Testis (tissue), 3 donors: ENCODE measurements around the gene CCDC201. TPM values are rescaled to one million over a fixed set of nuclear protein-coding genes. Genes with fewer than 3 reads are reported as not detected.

ENCODE experiments used
- DNase-seq: peaks from one replicate; pipeline ENCODE4 v3.0.0-alpha.2; 2019
- H3K27ac ChIP-seq, 2 donors: fragments of 200-600 bp; sonication (generic); one replicate each; pipeline ENCODE4 v1.5.1; 2019
- H3K27me3 ChIP-seq: fragments of 200-600 bp; sonication (generic); one replicate; pipeline ENCODE4 v1.5.1; 2019
- H3K36me3 ChIP-seq: fragments of 200-600 bp; sonication (generic); one replicate; pipeline ENCODE4 v1.5.1; 2017; ENCODE audit warnings: low read depth; ENCODE audit errors: missing control alignments
- H3K4me1 ChIP-seq: fragments of 200-600 bp; sonication (generic); one replicate; pipeline ENCODE4 v1.5.1; 2019
- H3K4me3 ChIP-seq, 2 donors: fragments of 200-600 bp; sonication (generic); one replicate each; pipeline ENCODE4 v1.5.1; 2017 to 2019
- H3K9me3 ChIP-seq: fragments of 200-600 bp; sonication (generic); one replicate; pipeline ENCODE4 v1.5.1; 2017
- POLR2A ChIP-seq: fragments of 450-650 bp; IDR thresholded peaks from one replicate; pipeline ENCODE4 v1.6.1; 2017; ENCODE audit warnings: antibody characterized with exemption, mild to moderate bottlenecking, moderate library complexity
- WGBS, 2 donors: methylation state at CpG; one replicate each; pipeline ENCODE4 v1.1.5; 2018; 5-methylcytosine and 5-hydroxymethylcytosine counted together
- intact Hi-C: fragments of 100-400 bp; cut with DNase I; formaldehyde crosslinking; loops from one replicate; pipeline ENCODE4 v1.15.1; 2023; ENCODE audit warnings: low total_unique reads
- polyA plus RNA-seq: library from polyadenylated mRNA; stranded (reverse); fragments of 350-450 nt; fragmentation: Illumina TruSeq; extraction: RNeasy Lipid Tissue Mini Kit (QIAGEN cat#74804); gene quantifications from one replicate; pipeline ENCODE4 v1.2.3, GENCODE V29; 2014; ENCODE audit warnings: low read depth, low replicate concordance; ENCODE audit not compliant: insufficient read depth
- total RNA-seq, 2 donors: library from RNA; depleted of rRNA; stranded (reverse); fragments of >200 nt; gene quantifications; one replicate each; pipeline ENCODE4 v1.2.3, GENCODE V29; 2016
- TF ChIP-seq, protein P1 (sequence below), 3 experiments: fragments of 450-650 bp in 2 of 3; fragments of 200-600 bp in 1 of 3; sonication (generic) in 1 of 3; IDR thresholded peaks; one replicate each; pipeline ENCODE4 v1.5.1; 2016 to 2019; ENCODE audit warnings: antibody characterized with exemption in 3 of 3, mild to moderate bottlenecking in 2 of 3, moderate library complexity in 1 of 3

The CCDC201 gene
- total and polyA plus RNA-seq, 3 donors from 2014 or later, result 0.12 TPM; not detected in 2

DNA sequence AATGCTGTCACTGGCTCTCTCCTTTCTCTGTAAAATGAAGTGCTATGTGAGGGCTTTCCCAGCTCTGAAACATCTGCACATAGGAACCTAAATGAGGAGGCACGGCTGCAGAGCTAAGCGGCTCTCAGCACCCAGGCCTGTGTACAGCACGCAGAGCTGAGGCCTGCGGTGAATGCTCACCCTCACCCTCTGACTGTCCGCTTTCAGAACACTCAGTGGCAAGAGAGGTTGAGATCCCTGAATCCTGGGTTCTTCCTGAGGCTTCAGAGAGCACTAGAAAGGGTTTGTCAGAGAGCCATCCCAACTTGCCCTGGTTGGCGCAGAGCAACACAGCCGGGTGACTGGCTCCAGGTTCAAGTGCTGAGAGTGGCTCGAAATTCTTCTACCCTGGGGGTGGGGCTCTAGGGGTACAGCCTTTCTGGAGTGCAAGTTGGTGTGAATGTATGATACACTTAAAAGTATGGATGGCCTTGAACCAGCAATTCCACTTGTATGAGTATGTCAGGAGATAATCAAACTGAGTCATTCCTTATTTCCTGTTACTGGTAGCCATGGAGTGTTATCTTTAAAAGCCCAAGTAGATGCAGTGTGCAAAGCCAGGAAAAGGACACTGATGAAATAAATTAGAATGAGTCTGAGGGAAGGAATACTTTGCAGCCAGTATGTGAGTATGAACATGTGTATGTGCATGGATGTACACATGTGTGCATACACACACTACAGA lies 1.7 kb upstream of the CCDC201 start:
- no peak overlapping the region for H3K27ac ChIP-seq
- no peaks in the 10 kb centered on the region for H3K27me3 ChIP-seq
- no peak for TF ChIP-seq POLR2A
- TF ChIP-seq, protein P1, sequence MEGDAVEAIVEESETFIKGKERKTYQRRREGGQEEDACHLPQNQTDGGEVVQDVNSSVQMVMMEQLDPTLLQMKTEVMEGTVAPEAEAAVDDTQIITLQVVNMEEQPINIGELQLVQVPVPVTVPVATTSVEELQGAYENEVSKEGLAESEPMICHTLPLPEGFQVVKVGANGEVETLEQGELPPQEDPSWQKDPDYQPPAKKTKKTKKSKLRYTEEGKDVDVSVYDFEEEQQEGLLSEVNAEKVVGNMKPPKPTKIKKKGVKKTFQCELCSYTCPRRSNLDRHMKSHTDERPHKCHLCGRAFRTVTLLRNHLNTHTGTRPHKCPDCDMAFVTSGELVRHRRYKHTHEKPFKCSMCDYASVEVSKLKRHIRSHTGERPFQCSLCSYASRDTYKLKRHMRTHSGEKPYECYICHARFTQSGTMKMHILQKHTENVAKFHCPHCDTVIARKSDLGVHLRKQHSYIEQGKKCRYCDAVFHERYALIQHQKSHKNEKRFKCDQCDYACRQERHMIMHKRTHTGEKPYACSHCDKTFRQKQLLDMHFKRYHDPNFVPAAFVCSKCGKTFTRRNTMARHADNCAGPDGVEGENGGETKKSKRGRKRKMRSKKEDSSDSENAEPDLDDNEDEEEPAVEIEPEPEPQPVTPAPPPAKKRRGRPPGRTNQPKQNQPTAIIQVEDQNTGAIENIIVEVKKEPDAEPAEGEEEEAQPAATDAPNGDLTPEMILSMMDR (IDR thresholded peaks at IDR 0.05), result no peak
- WGBS, 2 donors, result 89 to 92% methylated on average over 8 of the region's 8 CpGs
- H3K9me3 ChIP-seq, result no peaks in the 10 kb centered on the region
- no peak for DNase-seq
- intact Hi-C loops, result no loop called here
- no peaks in the 10 kb centered on the region for H3K36me3 ChIP-seq
- H3K4me3 ChIP-seq, result no peak overlapping the region
- H3K4me1 ChIP-seq, result no peaks in the 10 kb centered on the region

DNA sequence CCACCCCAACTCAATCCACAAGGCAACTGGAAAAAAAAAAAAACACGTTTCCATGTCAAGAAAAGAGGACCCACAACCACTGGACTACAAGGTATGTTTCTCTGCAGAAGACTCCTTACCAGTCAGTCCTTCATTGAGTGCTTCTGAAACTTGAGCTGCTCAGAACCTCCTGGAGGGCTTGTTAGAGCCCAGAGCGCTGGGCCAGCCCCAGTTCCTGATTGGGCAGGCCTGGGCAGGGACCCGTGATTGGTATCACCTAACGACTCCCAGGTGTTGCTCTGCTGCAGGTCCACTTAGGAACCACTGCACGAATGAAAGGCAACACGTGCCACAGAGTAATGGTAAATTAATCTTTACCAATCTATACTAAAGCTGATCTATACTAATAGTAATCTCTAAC lies 473 bp upstream of the CCDC201 start:
- TF ChIP-seq, protein P1 (IDR thresholded peaks at IDR 0.05), result no peak
- TF ChIP-seq POLR2A, result no peak
- Histone ChIP-seq H3K36me3 (no peaks in the 10 kb centered on the region), H3K27me3 (no peaks in the 10 kb centered on the region), H3K4me1 (no peaks in the 10 kb centered on the region), H3K9me3 (no peaks in the 10 kb centered on the region), H3K27ac (no peak overlapping the region), H3K4me3 (no peak overlapping the region)
- WGBS, 2 donors, result 77 to 90% methylated on average over 6 of the region's 6 CpGs
- no peak for DNase-seq
- intact Hi-C loops, result no loop called here

GRCh38 chr7:45872116-45873034 lies 507 bp downstream of the CCDC201 start:
- no peak for DNase-seq
- H3K4me3 ChIP-seq, result no peak overlapping the region
- H3K27ac ChIP-seq, result no peak overlapping the region
- H3K9me3 ChIP-seq, result no peaks in the 10 kb centered on the region
- H3K4me1 ChIP-seq, result no peaks in the 10 kb centered on the region
- WGBS, 2 donors, result 61 to 85% methylated on average over 9 to 10 of the region's 10 CpGs
- TF ChIP-seq, protein P1 (IDR thresholded peaks at IDR 0.05), result peak in 1 of 3 experiments; percentile 13
- no peak for TF ChIP-seq POLR2A
- intact Hi-C loops, result no loop called here
- no peaks in the 10 kb centered on the region for H3K36me3 ChIP-seq
- no peaks in the 10 kb centered on the region for H3K27me3 ChIP-seq

- intact Hi-C loops, result no loop called here
- DNase-seq, result no peak
- Histone ChIP-seq H3K27me3 (no peaks in the 10 kb centered on the region), H3K27ac (no peak overlapping the region), H3K36me3 (no peaks in the 10 kb centered on the region), H3K4me3 (no peak overlapping the region), H3K9me3 (no peaks in the 10 kb centered on the region), H3K4me1 (no peaks in the 10 kb centered on the region)
- TF ChIP-seq, protein P1 (IDR thresholded peaks at IDR 0.05), result no peak
- 75 to 80% methylated on average over 4 of the region's 4 CpGs for WGBS, 2 donors
Measured at GRCh38 chr7:45869426-45869825, 3.5 kb downstream of the CCDC201 start.
